Smooth muscle cell (in vitro differentiated cells): ENCODE measurements around the gene KCNIP4. TPM values are rescaled to one million over a fixed set of nuclear protein-coding genes. Genes with fewer than 3 reads are reported as not detected.

Source experiments
- DNase-seq: peaks from one replicate; lab custom pipeline; 2025; ENCODE audit not compliant: unreplicated experiment; lab: John Stamatoyannopoulos, UW
- H2AFZ ChIP-seq: fragments of 200-600 bp; sonication (generic); 2 replicates; pipeline ENCODE4 v1.6.0; 2016; ENCODE audit warnings: antibody characterized with exemption, low read depth, mild to moderate bottlenecking
- H3F3A ChIP-seq: fragments of 200-600 bp; sonication (generic); 2 replicates; pipeline ENCODE4 v1.6.0; 2017; ENCODE audit warnings: antibody characterized with exemption, low read depth
- H3K27ac ChIP-seq: fragments of 200-600 bp; sonication (generic); 2 replicates; pipeline ENCODE4 v1.5.1; 2016; ENCODE audit warnings: low read depth, mild to moderate bottlenecking
- H3K27me3 ChIP-seq: fragments of 200-600 bp; sonication (generic); 2 replicates; pipeline ENCODE4 v1.6.1; 2016; ENCODE audit warnings: low read depth, mild to moderate bottlenecking
- H3K36me3 ChIP-seq: fragments of 200-600 bp; sonication (generic); 2 replicates; pipeline ENCODE4 v1.5.1; 2016; ENCODE audit warnings: low read depth
- H3K4me1 ChIP-seq: fragments of 200-600 bp; sonication (generic); 2 replicates; pipeline ENCODE4 v1.5.1; 2016; ENCODE audit warnings: low read depth
- H3K4me2 ChIP-seq: fragments of 200-600 bp; sonication (generic); 2 replicates; pipeline ENCODE4 v1.6.0; 2016; ENCODE audit warnings: mild to moderate bottlenecking
- H3K4me3 ChIP-seq: fragments of 200-600 bp; sonication (generic); 2 replicates; pipeline ENCODE4 v1.5.1; 2016; ENCODE audit warnings: mild to moderate bottlenecking
- H3K79me2 ChIP-seq: fragments of 200-600 bp; sonication (generic); 2 replicates; pipeline ENCODE4 v1.6.0; 2016; ENCODE audit warnings: low read depth, mild to moderate bottlenecking
- H3K9ac ChIP-seq: fragments of 200-600 bp; sonication (generic); 2 replicates; pipeline ENCODE4 v1.6.0; 2016; ENCODE audit warnings: low read depth
- H3K9me3 ChIP-seq: fragments of 200-600 bp; sonication (generic); replicated peaks from 2 replicates; pipeline ENCODE4 v1.5.1; 2016; ENCODE audit warnings: low read depth
- H4K20me1 ChIP-seq: fragments of 200-600 bp; sonication (generic); 2 replicates; pipeline ENCODE4 v1.6.0; 2016; ENCODE audit warnings: low read depth
- CTCF ChIP-seq: fragments of 200-600 bp; sonication (generic); IDR thresholded peaks from 2 replicates; pipeline ENCODE4 v1.5.1; 2017; ENCODE audit warnings: borderline replicate concordance, mild to moderate bottlenecking, antibody characterized with exemption; ENCODE audit not compliant: insufficient read depth, poor library complexity, severe bottlenecking
- WGBS: methylation state at CpG from one replicate; pipeline ENCODE4 v1.1.7; 2016; ENCODE audit warnings: low lambda C conversion rate; 5-methylcytosine and 5-hydroxymethylcytosine counted together
- polyA plus RNA-seq: library from polyadenylated mRNA; unstranded; fragments of >200 nt; fragmentation: Nextera tagmentation; extraction: Ambion mirVana; gene quantifications from 2 replicates; pipeline ENCODE4 v1.2.1, GENCODE V29; 2016
- total RNA-seq: library from RNA; depleted of rRNA; stranded (reverse); fragments of >200 nt; gene quantifications from 2 replicates; pipeline ENCODE4 v1.2.3, GENCODE V29; 2014

Gene KCNIP4
- total and polyA plus RNA-seq, 2 experiments from 2014 or later = 0.07 TPM; not detected in 1

- no peaks in the 10 kb centered on the region for H3K36me3 ChIP-seq
- H3F3A ChIP-seq = peaks cover 11% of the 10 kb centered on the region
- peak overlapping the region; percentile 22 for H3K27ac ChIP-seq
- no peaks in the 10 kb centered on the region for H3K9me3 ChIP-seq
- no peak overlapping the region for H2AFZ ChIP-seq
- H3K4me1 ChIP-seq = peaks cover 13% of the 10 kb centered on the region
- H3K4me2 ChIP-seq = no peak overlapping the region
- TF ChIP-seq CTCF = no peak
- H3K9ac ChIP-seq = no peak overlapping the region
- H3K4me3 ChIP-seq = no peak overlapping the region
- H3K27me3 ChIP-seq = peaks cover 5% of the 10 kb centered on the region
- H3K79me2 ChIP-seq = no peaks in the 10 kb centered on the region
- no peak for DNase-seq
- peaks cover 3% of the 10 kb centered on the region for H4K20me1 ChIP-seq
- WGBS = 51% methylated on average over 4 of the region's 4 CpGs
These were observed 481.0 kb downstream of the KCNIP4 start for GRCh38 chr4:21467551-21467950.

- no peaks in the 10 kb centered on the region for H3K79me2 ChIP-seq
- no peak overlapping the region for H2AFZ ChIP-seq
- H3K4me1 ChIP-seq = no peaks in the 10 kb centered on the region
- no peaks in the 10 kb centered on the region for H3F3A ChIP-seq
- 90% methylated on average over 6 of the region's 6 CpGs for WGBS
- H3K36me3 ChIP-seq = no peaks in the 10 kb centered on the region
- no peak overlapping the region for H3K4me3 ChIP-seq
- no peak overlapping the region for H3K9ac ChIP-seq
- H3K4me2 ChIP-seq = no peak overlapping the region
- H3K27ac ChIP-seq = no peak overlapping the region
- no peaks in the 10 kb centered on the region for H3K9me3 ChIP-seq
- DNase-seq = no peak
- TF ChIP-seq CTCF = no peak
- peaks cover 14% of the 10 kb centered on the region for H3K27me3 ChIP-seq
- H4K20me1 ChIP-seq = no peaks in the 10 kb centered on the region
These were observed 491.3 kb downstream of the KCNIP4 start for GRCh38 chr4:21457086-21457840.

- H3K36me3 ChIP-seq = no peaks in the 10 kb centered on the region
- WGBS = 68% methylated on average over 1 of the region's 1 CpG
These were observed 493.7 kb downstream of the KCNIP4 start for GRCh38 chr4:21454831-21455230.

More at GRCh38 chr4:21454831-21455230, 493.7 kb downstream of the KCNIP4 start:
- Histone ChIP-seq H3K79me2 (no peaks in the 10 kb centered on the region), H3K9me3 (no peaks in the 10 kb centered on the region), H3K9ac (no peak overlapping the region), H2AFZ (no peak overlapping the region), H3K4me2 (no peak overlapping the region), H3K4me1 (no peaks in the 10 kb centered on the region), H3K27me3 (peaks cover 14% of the 10 kb centered on the region), H3K4me3 (no peak overlapping the region), H3K27ac (no peak overlapping the region), H4K20me1 (no peaks in the 10 kb centered on the region), H3F3A (no peaks in the 10 kb centered on the region)
- TF ChIP-seq CTCF = no peak
- no peak for DNase-seq
